ENCODE measurements around the gene TTC32. TPM values are rescaled to one million over a fixed set of nuclear protein-coding genes. Genes with fewer than 3 reads are reported as not detected.
A peak's percentile ranks its signal among the peaks of the same experiment; 100 is the strongest.

TTC32 gene
- total RNA-seq, 1 donor from 2014 or later = 4.2 TPM

- TF ChIP-seq CTCF (IDR thresholded peaks at IDR 0.05; ENCODE audit: insufficient read depth, low read depth, low read length) (no peak), EZH2 (IDR thresholded peaks at IDR 0.05; ENCODE audit: insufficient read depth, low read length) (no peak)
- no peak overlapping the region for H3K4me3 Mint-ChIP-seq (ENCODE audit: unreplicated experiment)
- Histone ChIP-seq H3K36me3 (ENCODE audit: insufficient read depth, low read length) (no peaks in the 10 kb centered on the region), H3K27me3 (ENCODE audit: insufficient read depth, low read length) (peaks cover 8% of the 10 kb centered on the region), H3K4me1 (ENCODE audit: insufficient read depth, low read length) (peaks cover 11% of the 10 kb centered on the region), H3K9me3 (ENCODE audit: insufficient read depth, low read depth, low read length) (no peaks in the 10 kb centered on the region), H3K9ac (ENCODE audit: low read length) (no peak overlapping the region), H4K20me1 (ENCODE audit: insufficient read depth, low read length) (no peaks in the 10 kb centered on the region), H2AFZ (ENCODE audit: low read depth, low read length) (no peak overlapping the region), H3K79me2 (ENCODE audit: insufficient read depth, low read length) (no peaks in the 10 kb centered on the region), H3K4me2 (ENCODE audit: low read length) (no peak overlapping the region), H3K27ac (ENCODE audit: low read depth, low read length) (no peak overlapping the region), H3K4me3 (ENCODE audit: insufficient read depth, low read depth, low read length) (no peak overlapping the region)
- DNase-seq (ENCODE audit: low read depth) = no peak
- FAIRE-seq = no peak
- H3K36me3 Mint-ChIP-seq (ENCODE audit: low read depth, unreplicated experiment) = peaks cover 5% of the 10 kb centered on the region
- H3K4me1 Mint-ChIP-seq (ENCODE audit: low read depth, unreplicated experiment) = peaks cover 23% of the 10 kb centered on the region
- peaks cover 6% of the 10 kb centered on the region for H3K9me3 Mint-ChIP-seq (ENCODE audit: unreplicated experiment)
- H3K27ac Mint-ChIP-seq (ENCODE audit: unreplicated experiment) = peak overlapping the region; percentile 80
- peaks cover 30% of the 10 kb centered on the region for H3K27me3 Mint-ChIP-seq (ENCODE audit: low read depth, unreplicated experiment)
Observed at GRCh38 chr2:19865151-19865550, 36.6 kb downstream of the TTC32 start.

- H3K4me3 ChIP-seq (ENCODE audit: insufficient read depth, low read depth, low read length) = no peak overlapping the region
- H3K36me3 ChIP-seq (ENCODE audit: insufficient read depth, low read length) = no peaks in the 10 kb centered on the region
- peaks cover 11% of the 10 kb centered on the region for H3K4me1 ChIP-seq (ENCODE audit: insufficient read depth, low read length)
- Mint-ChIP-seq H3K27ac (ENCODE audit: unreplicated experiment) (no peak overlapping the region), H3K27me3 (ENCODE audit: low read depth, unreplicated experiment) (peaks cover 28% of the 10 kb centered on the region), H3K4me1 (ENCODE audit: low read depth, unreplicated experiment) (peaks cover 23% of the 10 kb centered on the region), H3K36me3 (ENCODE audit: low read depth, unreplicated experiment) (peaks cover 2% of the 10 kb centered on the region), H3K4me3 (ENCODE audit: unreplicated experiment) (no peak overlapping the region), H3K9me3 (ENCODE audit: unreplicated experiment) (peaks cover 6% of the 10 kb centered on the region)
- no peak overlapping the region for H3K27ac ChIP-seq (ENCODE audit: low read depth, low read length)
- no peak overlapping the region for H3K4me2 ChIP-seq (ENCODE audit: low read length)
- no peak overlapping the region for H2AFZ ChIP-seq (ENCODE audit: low read depth, low read length)
- no peak for FAIRE-seq
- no peak overlapping the region for H3K9ac ChIP-seq (ENCODE audit: low read length)
- DNase-seq (ENCODE audit: low read depth) = no peak
- H3K27me3 ChIP-seq (ENCODE audit: insufficient read depth, low read length) = peaks cover 8% of the 10 kb centered on the region
- no peaks in the 10 kb centered on the region for H3K79me2 ChIP-seq (ENCODE audit: insufficient read depth, low read length)
- no peak for TF ChIP-seq CTCF (IDR thresholded peaks at IDR 0.05; ENCODE audit: insufficient read depth, low read depth, low read length)
- TF ChIP-seq EZH2 (IDR thresholded peaks at IDR 0.05; ENCODE audit: insufficient read depth, low read length) = no peak
- H4K20me1 ChIP-seq (ENCODE audit: insufficient read depth, low read length) = no peaks in the 10 kb centered on the region
- H3K9me3 ChIP-seq (ENCODE audit: insufficient read depth, low read depth, low read length) = no peaks in the 10 kb centered on the region
Observed at GRCh38 chr2:19864381-19864780, 37.4 kb downstream of the TTC32 start.

GRCh38 chr2:19863303-19864041 lies 38.3 kb downstream of the TTC32 start:
- H3K4me2 ChIP-seq (ENCODE audit: low read length) = peak overlapping the region; percentile 78
- H3K79me2 ChIP-seq (ENCODE audit: insufficient read depth, low read length) = no peaks in the 10 kb centered on the region
- Mint-ChIP-seq H3K9me3 (ENCODE audit: unreplicated experiment) (peaks cover 6% of the 10 kb centered on the region), H3K27ac (ENCODE audit: unreplicated experiment) (no peak overlapping the region), H3K36me3 (ENCODE audit: low read depth, unreplicated experiment) (peaks cover 2% of the 10 kb centered on the region), H3K27me3 (ENCODE audit: low read depth, unreplicated experiment) (peaks cover 23% of the 10 kb centered on the region), H3K4me1 (ENCODE audit: low read depth, unreplicated experiment) (peaks cover 23% of the 10 kb centered on the region), H3K4me3 (ENCODE audit: unreplicated experiment) (no peak overlapping the region)
- H3K4me3 ChIP-seq (ENCODE audit: insufficient read depth, low read depth, low read length) = no peak overlapping the region
- H2AFZ ChIP-seq (ENCODE audit: low read depth, low read length) = peak overlapping the region; percentile 82
- DNase-seq (ENCODE audit: low read depth) = peak; percentile 20
- no peaks in the 10 kb centered on the region for H3K9me3 ChIP-seq (ENCODE audit: insufficient read depth, low read depth, low read length)
- H3K27me3 ChIP-seq (ENCODE audit: insufficient read depth, low read length) = peaks cover 8% of the 10 kb centered on the region
- H4K20me1 ChIP-seq (ENCODE audit: insufficient read depth, low read length) = no peaks in the 10 kb centered on the region
- H3K36me3 ChIP-seq (ENCODE audit: insufficient read depth, low read length) = no peaks in the 10 kb centered on the region
- TF ChIP-seq CTCF (IDR thresholded peaks at IDR 0.05; ENCODE audit: insufficient read depth, low read depth, low read length) = peak; percentile 64
- no peak for TF ChIP-seq EZH2 (IDR thresholded peaks at IDR 0.05; ENCODE audit: insufficient read depth, low read length)
- H3K9ac ChIP-seq (ENCODE audit: low read length) = peak overlapping the region; percentile 59
- FAIRE-seq = no peak
- H3K27ac ChIP-seq (ENCODE audit: low read depth, low read length) = no peak overlapping the region
- H3K4me1 ChIP-seq (ENCODE audit: insufficient read depth, low read length) = peaks cover 6% of the 10 kb centered on the region

All from astrocyte (in vitro differentiated cells and primary cell).